SK-N-SH (cell line): ENCODE results near the gene RORB. TPM values are rescaled to one million over a fixed set of nuclear protein-coding genes. Genes with fewer than 3 reads are reported as not detected.

Source experiments
- CTCF ChIA-PET: fragments of 300-600, 350-600 bp; formaldehyde crosslinking; extraction: SDS; loops from one replicate; lab custom pipeline; 2021; lab: Yijun Ruan, JAX
- POLR2A ChIA-PET: fragments of 350-600 bp; sonication (Branson Sonifier 250); formaldehyde crosslinking; extraction: SDS; loops from one replicate; lab custom pipeline; 2020; ENCODE audit warnings: antibody characterized with exemption, inconsistent platforms; lab: Yijun Ruan, JAX
- DNase-seq: peaks from one replicate; pipeline ENCODE4 v3.0.0; 2012
- H2AFZ ChIP-seq: fragments of 200-600 bp; sonication (generic); 2 replicates; pipeline ENCODE4 v1.8.1; 2016; ENCODE audit warnings: antibody characterized with exemption, mild to moderate bottlenecking, low read depth
- H3F3A ChIP-seq: fragments of 200-600 bp; sonication (generic); replicated peaks from 2 replicates; pipeline ENCODE3; 2016; ENCODE audit warnings: antibody characterized with exemption, mild to moderate bottlenecking; ENCODE audit not compliant: insufficient read depth
- H3K27ac ChIP-seq, 2 experiments: fragments of 200-500 bp in 1 of 2; fragments of 200-600 bp in 1 of 2; sonication (Bioruptor generic) in 1 of 2; sonication (generic), shearing (Covaris generic) in 1 of 2; 2 replicates each; pipeline versions ENCODE4 v1.5.1 to v1.6.1; 2014 to 2016; ENCODE audit warnings: low read depth in 2 of 2, inconsistent platforms in 1 of 2, low read length in 1 of 2, mild to moderate bottlenecking in 1 of 2, mixed read lengths in 1 of 2
- H3K27me3 ChIP-seq: fragments of 200-600 bp; sonication (generic), shearing (Covaris generic); 2 replicates; pipeline ENCODE4 v1.6.1; 2016; ENCODE audit warnings: mixed run types; ENCODE audit not compliant: insufficient read depth
- H3K36me3 ChIP-seq, 2 experiments: fragments of 200-500 bp in 1 of 2; fragments of 200-600 bp in 1 of 2; sonication (Bioruptor generic) in 1 of 2; sonication (generic) in 1 of 2; replicated peaks in 1 of 2; 2 replicates each; pipeline versions ENCODE3 to v1.5.1; 2014 to 2016; ENCODE audit warnings: low read length in 1 of 2, mild to moderate bottlenecking in 1 of 2; ENCODE audit not compliant: insufficient read depth in 2 of 2, control insufficient read depth in 1 of 2
- H3K4me1 ChIP-seq, 2 experiments: fragments of 200-500 bp in 1 of 2; fragments of 200-600 bp in 1 of 2; sonication (Bioruptor generic) in 1 of 2; sonication (generic), shearing (Covaris generic) in 1 of 2; 2 replicates each; pipeline versions ENCODE4 v1.5.1 to v1.6.1; 2014 to 2016; ENCODE audit warnings: low read depth in 1 of 2, low read length in 1 of 2, mixed run types in 1 of 2; ENCODE audit not compliant: insufficient read depth in 2 of 2, control insufficient read depth in 1 of 2
- H3K4me2 ChIP-seq: fragments of 200-600 bp; sonication (generic), shearing (Covaris generic); 2 replicates; pipeline ENCODE4 v1.6.1; 2017; ENCODE audit warnings: mixed run types
- H3K4me3 ChIP-seq, 2 experiments: fragments of 200-500 bp in 1 of 2; fragments of 200-600 bp in 1 of 2; sonication (Bioruptor generic) in 1 of 2; sonication (generic), shearing (Covaris generic) in 1 of 2; 2 replicates each; pipeline versions ENCODE4 v1.5.1 to v1.8.1; 2014 to 2016; ENCODE audit warnings: low read depth in 2 of 2, inconsistent platforms in 1 of 2, low read length in 1 of 2, mild to moderate bottlenecking in 1 of 2, mixed read lengths in 1 of 2, moderate library complexity in 1 of 2
- H3K79me2 ChIP-seq: fragments of 200-600 bp; sonication (generic); 2 replicates; pipeline ENCODE4 v1.8.1; 2017; ENCODE audit warnings: mild to moderate bottlenecking; ENCODE audit not compliant: insufficient read depth
- H3K9ac ChIP-seq: fragments of 200-600 bp; sonication (generic); 2 replicates; pipeline ENCODE4 v1.6.1; 2017; ENCODE audit warnings: mixed run types
- H3K9me2 ChIP-seq: fragments of 200-600 bp; sonication (generic); 2 replicates; pipeline ENCODE4 v1.6.1; 2017; ENCODE audit warnings: mixed run types
- H3K9me3 ChIP-seq: fragments of 200-600 bp; sonication (generic); 2 replicates; pipeline ENCODE4 v1.6.1; 2017; ENCODE audit warnings: mixed run types, mild to moderate bottlenecking, moderate library complexity
- H4K20me1 ChIP-seq: fragments of 200-600 bp; sonication (generic); 2 replicates; pipeline ENCODE4 v1.6.1; 2017; ENCODE audit warnings: mild to moderate bottlenecking, mixed run types; ENCODE audit not compliant: insufficient read depth
- CTCF ChIP-seq: fragments of 200-600 bp; sonication (generic); IDR thresholded peaks from 2 replicates; pipeline ENCODE4 v1.6.1; 2017; ENCODE audit warnings: antibody characterized with exemption, mild to moderate bottlenecking, moderate library complexity
- EP300 ChIP-seq, 2 experiments: IDR thresholded peaks; 2 replicates each; pipeline versions ENCODE4 v1.4.0 to v1.6.1; 2012; ENCODE audit warnings: borderline replicate concordance in 1 of 2, low read depth in 1 of 2, low read length in 1 of 2
- FOSL2 ChIP-seq: IDR thresholded peaks from 2 replicates; pipeline ENCODE4 v1.4.0; 2012; ENCODE audit warnings: low read depth, mild to moderate bottlenecking, moderate library complexity, borderline replicate concordance
- FOXM1 ChIP-seq: IDR thresholded peaks from 2 replicates; pipeline ENCODE4 v1.4.0; 2012; ENCODE audit warnings: low read depth, mild to moderate bottlenecking
- GABPA ChIP-seq: IDR thresholded peaks from 2 replicates; pipeline ENCODE4 v1.4.0; 2012; ENCODE audit warnings: low read depth, mild to moderate bottlenecking
- GATA2 ChIP-seq: sonication (generic); formaldehyde crosslinking; IDR thresholded peaks from 2 replicates; pipeline ENCODE4 v1.5.0; 2020; ENCODE audit warnings: mild to moderate bottlenecking, missing genetic modification reagents
- IRF3 ChIP-seq: fragments of 150-350 bp; IDR thresholded peaks from 2 replicates; pipeline ENCODE4 v1.6.1; 2016; ENCODE audit warnings: mild to moderate bottlenecking, low read depth, low read length
- JUND ChIP-seq: IDR thresholded peaks from 2 replicates; pipeline ENCODE4 v1.4.0; 2012
- MAX ChIP-seq: IDR thresholded peaks from 2 replicates; pipeline ENCODE4 v1.4.0; 2012; ENCODE audit warnings: low read depth
- MXI1 ChIP-seq: IDR thresholded peaks from 2 replicates; pipeline ENCODE4 v1.6.1; 2012; ENCODE audit warnings: mild to moderate bottlenecking, low read depth, low read length, improper control_type of control experiment
- NRF1 ChIP-seq: IDR thresholded peaks from 2 replicates; pipeline ENCODE4 v1.6.1; 2012; ENCODE audit warnings: low read depth, mild to moderate bottlenecking, low read length
- PBX3 ChIP-seq: IDR thresholded peaks from 2 replicates; pipeline ENCODE4; 2012
- POLR2AphosphoS5 ChIP-seq: IDR thresholded peaks from 2 replicates; pipeline ENCODE4 v1.6.1; 2012; ENCODE audit warnings: low read depth, low read length
- RAD21 ChIP-seq: IDR thresholded peaks from 2 replicates; pipeline ENCODE4 v1.6.1; 2012; ENCODE audit warnings: mild to moderate bottlenecking, low read length
- RXRA ChIP-seq: IDR thresholded peaks from 2 replicates; pipeline ENCODE4 v1.4.0; 2012; ENCODE audit warnings: low read depth, mild to moderate bottlenecking, borderline replicate concordance
- SIN3A ChIP-seq: IDR thresholded peaks from 2 replicates; pipeline ENCODE4 v1.6.1; 2012; ENCODE audit warnings: low read depth, mild to moderate bottlenecking, low read length, moderate library complexity, borderline replicate concordance
- SMC3 ChIP-seq: IDR thresholded peaks from 2 replicates; pipeline ENCODE4 v1.6.1; 2012; ENCODE audit warnings: low read depth, low read length, improper control_type of control experiment
- TEAD4 ChIP-seq: IDR thresholded peaks from 2 replicates; pipeline ENCODE4 v1.4.0; 2012; ENCODE audit warnings: mild to moderate bottlenecking, borderline replicate concordance; ENCODE audit not compliant: insufficient read depth
- USF1 ChIP-seq: IDR thresholded peaks from 2 replicates; pipeline ENCODE4 v1.4.0; 2012; ENCODE audit warnings: low read depth, borderline replicate concordance
- USF2 ChIP-seq: fragments of 150-350 bp; IDR thresholded peaks from 2 replicates; pipeline ENCODE4 v1.6.1; 2017; ENCODE audit warnings: antibody characterized with exemption, low read length, low read depth, borderline replicate concordance
- YY1 ChIP-seq: IDR thresholded peaks from 2 replicates; pipeline ENCODE4 v1.4.0; 2012; ENCODE audit warnings: low read depth, mild to moderate bottlenecking
- ZBTB33 ChIP-seq: IDR thresholded peaks from 2 replicates; pipeline ENCODE4 v1.4.0; 2012; ENCODE audit warnings: low read depth, borderline replicate concordance
- WGBS: methylation state at CpG from one replicate; pipeline ENCODE4 v1.1.6; 2017; ENCODE audit warnings: low lambda C conversion rate; 5-methylcytosine and 5-hydroxymethylcytosine counted together
- polyA plus RNA-seq, 3 experiments: library from polyadenylated mRNA; depleted of rRNA; stranded (reverse); fragments of >200 nt; gene quantifications; 2 replicates each; pipeline ENCODE4 v1.2.3, GENCODE V29; 2012

The RORB gene
- polyA plus RNA-seq, 1 of the 3 experiments (the other 2 are of a cell fraction), result 0.13 TPM

- no peak for TF ChIP-seq MXI1
- no peak for TF ChIP-seq RAD21
- no peak for TF ChIP-seq RXRA
- TF ChIP-seq YY1, result no peak
- no peak for TF ChIP-seq GATA2
- no peak for TF ChIP-seq TEAD4
- no peak for TF ChIP-seq NRF1
- no peak for TF ChIP-seq ZBTB33
- TF ChIP-seq EP300 (IDR thresholded peaks at IDR 0.05; ENCODE audit: borderline replicate concordance in 1 of 2, low read depth in 1 of 2, low read length in 1 of 2), result no peak
- no peak for TF ChIP-seq FOSL2
- no peak for TF ChIP-seq SMC3
- TF ChIP-seq GABPA, result no peak
- TF ChIP-seq FOXM1, result no peak
- TF ChIP-seq MAX, result no peak
- 24% methylated on average over 2 of the region's 2 CpGs for WGBS
- H3K9me3 ChIP-seq, result no peaks in the 10 kb centered on the region
- H3F3A ChIP-seq, result no peaks in the 10 kb centered on the region
- CTCF ChIA-PET, result interaction anchor here (2.0 kb wide), 1 partner anchor 1292 kb away, joined by 5 read pairs; no protein-coding TSS in a partner anchor
- H3K36me3 ChIP-seq, result no peaks in the 10 kb centered on the region
- H3K4me3 ChIP-seq, result no peak overlapping the region
- no peaks in the 10 kb centered on the region; a peak in 1 of 4 replicates for H3K4me1 ChIP-seq
- H3K4me2 ChIP-seq, result no peak overlapping the region
- H3K9ac ChIP-seq, result no peak overlapping the region
- no peaks in the 10 kb centered on the region for H3K9me2 ChIP-seq
- H4K20me1 ChIP-seq, result no peaks in the 10 kb centered on the region
- peaks cover 21% of the 10 kb centered on the region for H3K27me3 ChIP-seq
- H3K27ac ChIP-seq, result no peak overlapping the region
- H3K79me2 ChIP-seq, result no peaks in the 10 kb centered on the region
- POLR2A ChIA-PET, result no interaction called here
- H2AFZ ChIP-seq, result no peak overlapping the region
- no peak for DNase-seq
Measured at GRCh38 chr9:74493512-74493911, 3.6 kb upstream of the RORB start.

GRCh38 chr9:74494490-74494889, 2.6 kb upstream of the RORB start:
- POLR2A ChIA-PET, result no interaction called here
- Histone ChIP-seq H2AFZ (no peak overlapping the region), H3K9ac (no peak overlapping the region), H3K27ac (no peak overlapping the region), H3K9me3 (no peaks in the 10 kb centered on the region), H3K36me3 (no peaks in the 10 kb centered on the region), H4K20me1 (no peaks in the 10 kb centered on the region), H3F3A (no peaks in the 10 kb centered on the region), H3K27me3 (peaks cover 31% of the 10 kb centered on the region), H3K9me2 (no peaks in the 10 kb centered on the region), H3K79me2 (no peaks in the 10 kb centered on the region), H3K4me1 (no peaks in the 10 kb centered on the region; a peak in 2 of 4 replicates), H3K4me2 (no peak overlapping the region), H3K4me3 (no peak overlapping the region)
- CTCF ChIA-PET, result interaction anchor here (2.0 kb wide), 1 partner anchor 1293 kb away, joined by 5 read pairs; no protein-coding TSS in a partner anchor
- 60% methylated on average over 1 of the region's 1 CpG for WGBS
- DNase-seq, result no peak
- TF ChIP-seq FOSL2 (no peak), IRF3 (no peak), USF2 (no peak), POLR2AphosphoS5 (no peak), SIN3A (no peak), JUND (no peak), CTCF (no peak), USF1 (no peak), PBX3 (no peak)
